Effector CD4-positive, alpha-beta T cell (primary cell): Measurements from ENCODE around the gene URI1.

ENCODE experiments used
- DNase-seq: peaks from one replicate; pipeline ENCODE4 v3.0.0-alpha.2; 2020

The URI1 gene

GRCh38 chr19:30060531-30061222 lies 118.6 kb downstream of the URI1 start:
- DNase-seq = no peak

GRCh38 chr19:30061223-30062064 lies 119.4 kb downstream of the URI1 start:
- no peak for DNase-seq

- DNase-seq = no peak
Observed at GRCh38 chr19:30062065-30062906, 120.2 kb downstream of the URI1 start.

GRCh38 chr19:30062907-30063649 lies 121.0 kb downstream of the URI1 start:
- DNase-seq = no peak

GRCh38 chr19:30063650-30064347 lies 121.8 kb downstream of the URI1 start:
- no peak for DNase-seq

GRCh38 chr19:30064348-30064699 lies 122.3 kb downstream of the URI1 start:
- no peak for DNase-seq

DNA sequence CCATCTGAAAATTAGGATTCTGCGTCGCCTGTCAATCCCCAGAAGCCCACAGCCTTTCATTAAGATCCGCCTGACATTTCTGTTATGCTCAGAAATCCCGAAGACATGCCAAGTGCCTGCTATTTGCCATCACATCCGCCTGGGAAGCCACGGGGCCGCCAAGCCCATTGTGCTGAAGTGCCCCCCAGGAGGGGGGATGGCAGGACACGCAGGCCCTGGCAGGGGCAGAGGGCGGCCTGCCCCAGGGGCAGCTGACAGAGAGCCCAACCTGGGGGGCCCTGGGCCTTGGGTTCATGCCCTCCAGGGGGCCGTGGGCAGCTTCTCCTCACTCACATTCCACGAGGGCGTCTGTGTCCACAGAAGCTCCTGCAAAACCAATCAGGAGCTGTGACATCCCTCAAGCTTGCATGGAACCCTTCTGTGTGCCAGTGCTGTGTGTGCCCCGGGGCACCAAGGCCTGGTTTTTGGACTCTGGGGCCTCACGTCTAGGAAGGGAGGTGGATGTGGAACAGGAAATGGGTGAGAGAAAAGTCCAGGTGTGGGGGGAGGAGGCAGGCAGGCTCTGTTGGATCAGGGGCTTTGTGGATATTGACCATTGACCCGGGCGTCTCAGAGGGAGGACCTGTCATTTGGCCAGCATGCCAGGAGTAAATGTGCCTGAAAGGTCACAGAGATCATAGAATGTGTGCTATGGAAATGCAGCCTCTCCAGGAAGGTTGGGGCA lies 122.9 kb downstream of the URI1 start:
- DNase-seq = no peak

DNA sequence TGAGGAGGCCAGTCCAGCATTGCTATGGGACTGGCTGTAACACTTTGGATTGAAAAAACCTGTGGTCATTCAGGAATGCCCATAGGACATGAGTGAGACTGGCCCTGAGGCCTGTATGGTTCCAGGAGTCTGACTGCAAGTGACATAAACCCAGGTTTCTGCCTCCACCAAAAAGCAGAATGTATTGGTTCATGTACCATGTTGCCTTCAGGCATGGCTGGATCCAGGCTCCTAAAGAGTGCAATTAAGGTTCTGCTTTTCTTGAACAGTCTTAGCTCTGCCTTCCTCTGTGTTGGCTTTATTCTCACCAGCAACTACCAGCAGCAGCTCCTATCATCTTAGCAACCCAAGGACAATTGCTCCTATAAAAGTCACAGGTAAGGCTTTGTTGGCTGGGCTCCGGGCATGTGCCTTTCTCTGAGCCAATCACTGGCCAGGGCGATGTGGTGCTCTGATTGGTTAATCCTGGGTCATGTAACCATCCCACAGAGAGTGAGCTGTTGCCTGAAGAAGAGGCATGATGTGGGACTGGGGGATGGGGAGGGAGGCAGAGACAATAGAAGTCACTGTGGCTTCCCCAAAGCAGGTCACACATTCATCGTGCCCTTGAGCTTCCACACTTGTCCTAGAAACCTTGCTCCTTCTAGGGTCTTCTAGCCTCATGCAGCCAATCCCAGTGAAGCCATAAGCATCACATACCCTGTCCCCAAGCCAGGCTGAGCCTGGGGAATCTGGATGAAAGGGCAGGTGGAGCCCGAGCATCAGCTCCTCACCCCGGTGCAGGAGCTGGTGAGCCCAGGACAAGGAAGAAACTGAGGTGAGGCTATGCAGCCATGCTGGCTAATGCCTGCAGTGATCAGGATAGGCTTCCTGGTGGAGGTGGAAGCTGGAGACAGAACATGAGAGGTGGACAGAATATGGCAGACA lies 123.9 kb downstream of the URI1 start:
- no peak for DNase-seq
